ENCODE results near the gene PKD1L1.

- TF ChIP-seq POLR2AphosphoS5 (IDR thresholded peaks at IDR 0.05; ENCODE audit: low read depth, low read length) = no peak
- TF ChIP-seq POLR2A (IDR thresholded peaks at IDR 0.05; ENCODE audit: low read depth, low read length) = no peak
These were observed 170.1 kb downstream of the PKD1L1 start for GRCh38 chr7:47778153-47778661.
